H9 (cell line): ENCODE results near the gene RFNG. TPM values are rescaled to one million over a fixed set of nuclear protein-coding genes. Genes with fewer than 3 reads are reported as not detected.

Source experiments
- DNase-seq: peaks from one replicate; pipeline ENCODE4 v3.0.0-alpha.2; 2017
- H2AFZ ChIP-seq: one replicate; pipeline ENCODE4 v1.6.1; 2013; ENCODE audit warnings: mild to moderate bottlenecking, low read length, control low read depth, moderate library complexity
- H2AK5ac ChIP-seq: 2 replicates; pipeline ENCODE4 v1.6.1; 2013; ENCODE audit warnings: low read length, control low read depth, mixed read lengths; ENCODE audit not compliant: insufficient read length
- H2BK120ac ChIP-seq: one replicate; pipeline ENCODE4 v1.6.1; 2013; ENCODE audit warnings: low read depth, mild to moderate bottlenecking, low read length, control low read depth, inconsistent platforms; ENCODE audit not compliant: poor library complexity, severe bottlenecking
- H2BK12ac ChIP-seq: 2 replicates; pipeline ENCODE4 v1.6.1; 2013; ENCODE audit warnings: low read length, control low read depth, mixed read lengths, low read depth; ENCODE audit not compliant: insufficient read length
- H2BK15ac ChIP-seq: 2 replicates; pipeline ENCODE4 v1.6.1; 2013; ENCODE audit warnings: low read depth, low read length, control low read depth
- H2BK20ac ChIP-seq: one replicate; pipeline ENCODE4 v1.6.1; 2013; ENCODE audit warnings: low read depth, mild to moderate bottlenecking, low read length, control low read depth, inconsistent platforms; ENCODE audit not compliant: poor library complexity, severe bottlenecking
- H2BK5ac ChIP-seq: 2 replicates; pipeline ENCODE4 v1.6.1; 2013; ENCODE audit warnings: low read length, control low read depth, mixed read lengths; ENCODE audit not compliant: insufficient read length
- H3K14ac ChIP-seq: 2 replicates; pipeline ENCODE4 v1.6.1; 2013; ENCODE audit warnings: low read length, control low read depth; ENCODE audit not compliant: insufficient read depth
- H3K18ac ChIP-seq: 2 replicates; pipeline ENCODE4 v1.6.1; 2013; ENCODE audit warnings: low read depth, mild to moderate bottlenecking, mixed read lengths, low read length, control low read depth; ENCODE audit not compliant: insufficient read length
- H3K23ac ChIP-seq: 2 replicates; pipeline ENCODE4 v1.6.1; 2013; ENCODE audit warnings: low read length, control low read depth, mixed read lengths, low read depth; ENCODE audit not compliant: insufficient read length
- H3K23me2 ChIP-seq: 2 replicates; pipeline ENCODE4 v1.6.1; 2013; ENCODE audit warnings: low read depth, mild to moderate bottlenecking, mixed read lengths, low read length, control low read depth; ENCODE audit not compliant: insufficient read length, poor library complexity, severe bottlenecking
- H3K27ac ChIP-seq: 2 replicates; pipeline ENCODE4 v1.5.1; 2013; ENCODE audit warnings: low read length, control low read depth, mixed read lengths, low read depth; ENCODE audit not compliant: insufficient read length
- H3K27me3 ChIP-seq: 2 replicates; pipeline ENCODE4 v1.6.1; 2013; ENCODE audit warnings: low read length, control low read depth, inconsistent platforms; ENCODE audit not compliant: insufficient read depth
- H3K4ac ChIP-seq: 2 replicates; pipeline ENCODE4 v1.6.1; 2013; ENCODE audit warnings: low read depth, mild to moderate bottlenecking, control low read depth, inconsistent platforms, low read length, moderate library complexity
- H3K4me1 ChIP-seq: 2 replicates; pipeline ENCODE4 v1.6.1; 2013; ENCODE audit warnings: low read length, control low read depth, inconsistent platforms; ENCODE audit not compliant: insufficient read depth
- H3K4me2 ChIP-seq: 2 replicates; pipeline ENCODE4 v1.6.1; 2013; ENCODE audit warnings: low read length, control low read depth, mixed read lengths; ENCODE audit not compliant: insufficient read length, insufficient read depth
- H3K56ac ChIP-seq: 2 replicates; pipeline ENCODE4 v1.6.1; 2013; ENCODE audit warnings: low read depth, mild to moderate bottlenecking, mixed read lengths, low read length, control low read depth; ENCODE audit not compliant: insufficient read length
- H3K79me1 ChIP-seq: 2 replicates; pipeline ENCODE4 v1.6.1; 2013; ENCODE audit warnings: low read depth, mild to moderate bottlenecking, moderate library complexity, low read length, control low read depth, inconsistent platforms; ENCODE audit not compliant: insufficient read depth, poor library complexity, severe bottlenecking
- H3K79me2 ChIP-seq: 2 replicates; pipeline ENCODE4 v1.6.1; 2013; ENCODE audit warnings: low read length, control low read depth, inconsistent platforms; ENCODE audit not compliant: insufficient read depth
- H3K9ac ChIP-seq: 2 replicates; pipeline ENCODE4 v1.6.1; 2013; ENCODE audit warnings: low read length, control low read depth, mixed read lengths; ENCODE audit not compliant: insufficient read length; ENCODE audit errors: extremely low read depth
- H3K9me3 ChIP-seq: one replicate; pipeline ENCODE4 v1.6.1; 2013; ENCODE audit warnings: low read depth, low read length, inconsistent platforms; ENCODE audit not compliant: control insufficient read depth
- H3T11ph ChIP-seq: one replicate; pipeline ENCODE4 v1.6.1; 2013; ENCODE audit warnings: mild to moderate bottlenecking, low read length, control low read depth, inconsistent platforms
- H4K20me1 ChIP-seq: one replicate; pipeline ENCODE4 v1.6.1; 2013; ENCODE audit not compliant: control insufficient read depth, insufficient read length, insufficient read depth
- H4K5ac ChIP-seq: 2 replicates; pipeline ENCODE4 v1.6.1; 2013; ENCODE audit warnings: low read depth, mild to moderate bottlenecking, mixed read lengths, low read length, control low read depth; ENCODE audit not compliant: insufficient read length
- H4K8ac ChIP-seq: replicated peaks from 2 replicates; pipeline ENCODE4 v1.6.1; 2013; ENCODE audit warnings: low read length, control low read depth, mixed read lengths, low read depth; ENCODE audit not compliant: insufficient read length
- H4K91ac ChIP-seq: 2 replicates; pipeline ENCODE4 v1.6.1; 2013; ENCODE audit warnings: low read depth, mild to moderate bottlenecking, moderate library complexity, mixed read lengths, low read length, control low read depth; ENCODE audit not compliant: insufficient read length
- H3K27ac Mint-ChIP-seq, 3 experiments: 2 replicates in 2 of 3; 3 replicates in 1 of 3; pipeline ENCODE4 v1.8.0; 2020 to 2021; ENCODE audit warnings: mixed read lengths in 3 of 3, mild to moderate bottlenecking in 1 of 3, moderate library complexity in 1 of 3
- H3K27me3 Mint-ChIP-seq: 2 replicates; pipeline ENCODE4 v1.8.0; 2021; ENCODE audit warnings: low read depth, mild to moderate bottlenecking, moderate library complexity, mixed read lengths
- H3K36me3 Mint-ChIP-seq, 3 experiments: 2 replicates in 2 of 3; 3 replicates in 1 of 3; pipeline ENCODE4 v1.8.0; 2020 to 2021; ENCODE audit warnings: low read depth in 3 of 3, mixed read lengths in 3 of 3; ENCODE audit not compliant: insufficient read depth in 1 of 3
- H3K4me1 Mint-ChIP-seq, 2 experiments: 2 replicates each; pipeline ENCODE4 v1.8.0; 2020; ENCODE audit warnings: mixed read lengths in 2 of 2
- H3K4me3 Mint-ChIP-seq, 2 experiments: 2 replicates in 1 of 2; 3 replicates in 1 of 2; pipeline ENCODE4 v1.8.0; 2020 to 2021; ENCODE audit warnings: mild to moderate bottlenecking in 2 of 2, mixed read lengths in 2 of 2, moderate library complexity in 1 of 2
- H3K9me3 Mint-ChIP-seq, 2 experiments: 2 replicates in 1 of 2; 3 replicates in 1 of 2; pipeline ENCODE4 v1.8.0; 2020; ENCODE audit warnings: mild to moderate bottlenecking in 2 of 2, mixed read lengths in 2 of 2, moderate library complexity in 1 of 2
- WGBS: extraction: QIAGEN DNeasy Blood & Tissue Kit; methylation state at CpG from one replicate; pipeline ENCODE4 v1.1.7; 2013; ENCODE audit warnings: missing lambda C conversion rate, low lambda C conversion rate, mixed read lengths; ENCODE audit not compliant: insufficient read length; ENCODE audit errors: extremely low coverage; 5-methylcytosine and 5-hydroxymethylcytosine counted together
- total RNA-seq: library from RNA; stranded (reverse); gene quantifications from 2 replicates; pipeline ENCODE4 v1.2.1, GENCODE V29; 2021
- TF ChIP-seq, protein P1 (sequence below): fragments of 200-600 bp; sonication (generic); conservative IDR thresholded peaks from 3 replicates; pipeline ENCODE4 v1.8.0; 2021; ENCODE audit warnings: antibody characterized with exemption, mild to moderate bottlenecking

Gene RFNG
- total RNA-seq, 1 experiment from 2014 or later, result 34.0 TPM

- no peak overlapping the region for H3K23ac ChIP-seq
- H3K79me1 ChIP-seq, result peaks cover 7% of the 10 kb centered on the region
- DNase-seq, result no peak
- no peak overlapping the region for H3K27ac ChIP-seq
- no peak overlapping the region for H3K4me2 ChIP-seq
- no peak overlapping the region for H2AK5ac ChIP-seq
- H4K5ac ChIP-seq, result no peak overlapping the region
- H3K27me3 ChIP-seq, result no peaks in the 10 kb centered on the region
- peak overlapping the region in 1 of 3 experiments; percentile 76; a peak in 2 of 7 replicates for H3K27ac Mint-ChIP-seq
- no peaks in the 10 kb centered on the region for H4K20me1 ChIP-seq
- no peak overlapping the region for H3K18ac ChIP-seq
- peak overlapping the region; percentile 68 to 82; a peak in 1 of 5 replicates for H3K4me3 Mint-ChIP-seq
- no peak overlapping the region for H3T11ph ChIP-seq
- H2BK12ac ChIP-seq, result no peak overlapping the region
- H3K23me2 ChIP-seq, result peaks cover 14% of the 10 kb centered on the region
- TF ChIP-seq, protein P1, sequence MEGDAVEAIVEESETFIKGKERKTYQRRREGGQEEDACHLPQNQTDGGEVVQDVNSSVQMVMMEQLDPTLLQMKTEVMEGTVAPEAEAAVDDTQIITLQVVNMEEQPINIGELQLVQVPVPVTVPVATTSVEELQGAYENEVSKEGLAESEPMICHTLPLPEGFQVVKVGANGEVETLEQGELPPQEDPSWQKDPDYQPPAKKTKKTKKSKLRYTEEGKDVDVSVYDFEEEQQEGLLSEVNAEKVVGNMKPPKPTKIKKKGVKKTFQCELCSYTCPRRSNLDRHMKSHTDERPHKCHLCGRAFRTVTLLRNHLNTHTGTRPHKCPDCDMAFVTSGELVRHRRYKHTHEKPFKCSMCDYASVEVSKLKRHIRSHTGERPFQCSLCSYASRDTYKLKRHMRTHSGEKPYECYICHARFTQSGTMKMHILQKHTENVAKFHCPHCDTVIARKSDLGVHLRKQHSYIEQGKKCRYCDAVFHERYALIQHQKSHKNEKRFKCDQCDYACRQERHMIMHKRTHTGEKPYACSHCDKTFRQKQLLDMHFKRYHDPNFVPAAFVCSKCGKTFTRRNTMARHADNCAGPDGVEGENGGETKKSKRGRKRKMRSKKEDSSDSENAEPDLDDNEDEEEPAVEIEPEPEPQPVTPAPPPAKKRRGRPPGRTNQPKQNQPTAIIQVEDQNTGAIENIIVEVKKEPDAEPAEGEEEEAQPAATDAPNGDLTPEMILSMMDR, result no peak
- H3K27me3 Mint-ChIP-seq, result no peaks in the 10 kb centered on the region
- no CpG with 5 or more reads among the region's 35 CpGs for WGBS
- no peak overlapping the region for H4K91ac ChIP-seq
- H3K56ac ChIP-seq, result no peak overlapping the region
- H2BK120ac ChIP-seq, result no peak overlapping the region
- H3K79me2 ChIP-seq, result peaks cover 16% of the 10 kb centered on the region; the same call in 1 of the 2 replicates
- H3K9me3 Mint-ChIP-seq, result no peaks in the 10 kb centered on the region
- H3K4me1 ChIP-seq, result no peaks in the 10 kb centered on the region
- no peak overlapping the region for H3K9ac ChIP-seq
- H3K14ac ChIP-seq, result no peak overlapping the region
- no peak overlapping the region for H2BK15ac ChIP-seq
- no peak overlapping the region for H3K4ac ChIP-seq
- no peak overlapping the region for H4K8ac ChIP-seq
- H2BK20ac ChIP-seq, result no peak overlapping the region
- peaks cover 1 to 10% (median 10%) of the 10 kb centered on the region in 3 experiments; a peak in 6 of 7 replicates for H3K36me3 Mint-ChIP-seq
- peaks cover 33 to 67% of the 10 kb centered on the region in 2 experiments for H3K4me1 Mint-ChIP-seq
- H3K9me3 ChIP-seq, result no peaks in the 10 kb centered on the region
- H2BK5ac ChIP-seq, result no peak overlapping the region
- H2AFZ ChIP-seq, result no peak overlapping the region
Measured at GRCh38 chr17:82100502-82101298, 49.1 kb upstream of the RFNG start.
